Skin of body (tissue), 2 donors: ENCODE measurements around the gene CADPS. TPM values are rescaled to one million over a fixed set of nuclear protein-coding genes. Genes with fewer than 3 reads are reported as not detected.

Experiments used
- DNase-seq: peaks from one replicate; lab custom pipeline; 2025; lab: John Stamatoyannopoulos, UW
- total RNA-seq: library from RNA; depleted of rRNA; stranded (reverse); fragments of >200 nt; gene quantifications from one replicate; pipeline ENCODE4 v1.2.3, GENCODE V29; 2014

Gene CADPS
- total RNA-seq, 1 donor from 2014 or later, result 2.4 TPM

GRCh38 chr3:62376906-62377877 is 498.0 kb downstream of the CADPS start:
- DNase-seq, result no peak

- no peak for DNase-seq
These were observed 498.8 kb downstream of the CADPS start for GRCh38 chr3:62376454-62376720.

- DNase-seq, result no peak
These were observed 499.4 kb downstream of the CADPS start for GRCh38 chr3:62375655-62376453.

- no peak for DNase-seq
These were observed 500.6 kb downstream of the CADPS start for GRCh38 chr3:62374341-62375218.

- DNase-seq, result no peak
These were observed 501.4 kb downstream of the CADPS start for GRCh38 chr3:62373714-62374333.

- no peak for DNase-seq
These were observed 502.0 kb downstream of the CADPS start, which contains the start of gene FEZF2 for GRCh38 chr3:62373215-62373614. FEZF2 (minus strand) TSS chr3:62373550; CDS start chr3:62372868, 682 bp downstream.

GRCh38 chr3:62372621-62373041 is 502.6 kb downstream of the CADPS start:
- no peak for DNase-seq

- DNase-seq, result no peak
These were observed 503.3 kb downstream of the CADPS start for GRCh38 chr3:62371720-62372591.

- no peak for DNase-seq
These were observed 504.1 kb downstream of the CADPS start for GRCh38 chr3:62370858-62371719.

GRCh38 chr3:62370112-62370857 is 504.9 kb downstream of the CADPS start:
- DNase-seq, result no peak

GRCh38 chr3:62369476-62369743 is 505.8 kb downstream of the CADPS start:
- DNase-seq, result no peak

GRCh38 chr3:62368705-62369475 is 506.3 kb downstream of the CADPS start:
- no peak for DNase-seq

- no peak for DNase-seq
These were observed 506.9 kb downstream of the CADPS start for GRCh38 chr3:62368290-62368704.

- no peak for DNase-seq
These were observed 507.4 kb downstream of the CADPS start for GRCh38 chr3:62367763-62368195.

- DNase-seq, result no peak
These were observed 509.1 kb downstream of the CADPS start for GRCh38 chr3:62366126-62366484.

GRCh38 chr3:62365391-62366125 is 509.7 kb downstream of the CADPS start:
- DNase-seq, result no peak

- no peak for DNase-seq
These were observed 511.0 kb downstream of the CADPS start for GRCh38 chr3:62364191-62364590.
